Mucosa of descending colon (tissue), 3 donors: ENCODE results near the gene CRYGB. TPM values are rescaled to one million over a fixed set of nuclear protein-coding genes. Genes with fewer than 3 reads are reported as not detected.
A peak's percentile ranks its signal among the peaks of the same experiment; 100 is the strongest.

ENCODE experiments used
- ATAC-seq: fragments of 200-7000 bp; cut with Tn5 transposase; one replicate; pipeline ENCODE4 v1.9.1; 2020; ENCODE audit warnings: mild to moderate bottlenecking, moderate library complexity
- DNase-seq, 3 donors: peaks; one replicate each; pipeline ENCODE4 v3.0.0-alpha.2; 2020
- H3K36me3 ChIP-seq: fragments of 200-600 bp; one replicate; pipeline ENCODE4 v1.8.0; 2021; ENCODE audit warnings: low read depth, mild to moderate bottlenecking
- H3K4me1 ChIP-seq: fragments of 200-600 bp; one replicate; pipeline ENCODE4 v1.8.0; 2021; ENCODE audit warnings: low read depth, mild to moderate bottlenecking
- H3K4me3 ChIP-seq: fragments of 200-600 bp; one replicate; pipeline ENCODE4 v1.8.0; 2021; ENCODE audit warnings: mild to moderate bottlenecking
- H3K9me3 ChIP-seq: fragments of 200-600 bp; one replicate; pipeline ENCODE4 v1.8.0; 2021; ENCODE audit warnings: mild to moderate bottlenecking
- CTCF ChIP-seq: fragments of 200-600 bp; IDR thresholded peaks from one replicate; pipeline ENCODE4 v1.8.0; 2022; ENCODE audit warnings: antibody characterized with exemption, mild to moderate bottlenecking
- intact Hi-C, 2 donors: fragments of 100-400 bp; cut with DNase I in 1 of 2; cut with micrococcal nuclease in 1 of 2; formaldehyde crosslinking; loops; one replicate each; pipeline versions ENCODE4 v1.11.0 to v1.11.1; 2022; cut with DNase I, micrococcal nuclease
- total RNA-seq, 3 donors: library from RNA; stranded (reverse); fragmentation: NEBNext Ultra II Directional in 2 of 3; extraction: Animal tissue kit (Norgen Biotek cat#: 25700) in 2 of 3; gene quantifications; one replicate each; pipeline versions ENCODE4 v1.2.1 to v1.2.4, GENCODE V29; 2021 to 2023
- donor health status: DM: no; HTN: no; CAD: no; lungs with moderate emphysema.
- donor health status: DM: no; HTN: no; CAD: no.
- donor health status: DM: no; HTN: yes; CAD: no.

The CRYGB gene
- total RNA-seq, 3 donors from 2014 or later: not detected

GRCh38 chr2:208134928-208135586 is 10.9 kb downstream of the CRYGB start:
- DNase-seq (no peak), ATAC-seq (no peak)
- no peaks in the 10 kb centered on the region for H3K36me3 ChIP-seq
- no peaks in the 10 kb centered on the region for H3K9me3 ChIP-seq
- no peak for TF ChIP-seq CTCF
- H3K4me1 ChIP-seq: peaks cover 7% of the 10 kb centered on the region
- no peak overlapping the region for H3K4me3 ChIP-seq
- intact Hi-C loops: no loop called here

GRCh38 chr2:208130712-208131110 is 15.2 kb downstream of the CRYGB start:
- ATAC-seq: no peak
- intact Hi-C loops: no loop called here
- H3K4me1 ChIP-seq: peaks cover 12% of the 10 kb centered on the region
- no peak for TF ChIP-seq CTCF
- H3K36me3 ChIP-seq: no peaks in the 10 kb centered on the region
- no peak for DNase-seq
- no peak overlapping the region for H3K4me3 ChIP-seq
- H3K9me3 ChIP-seq: no peaks in the 10 kb centered on the region

- peak in 2 of 3 donors; percentile 43 to 58 for DNase-seq
- no peaks in the 10 kb centered on the region for H3K36me3 ChIP-seq
- H3K4me1 ChIP-seq: peaks cover 12% of the 10 kb centered on the region
- ATAC-seq: peak; percentile 96
- no peak within 1 kb of the TSS for H3K4me3 ChIP-seq
- no peak for TF ChIP-seq CTCF
- intact Hi-C loops: no loop called here
- no peaks in the 10 kb centered on the region for H3K9me3 ChIP-seq
These were observed 15.9 kb downstream of the CRYGB start, which contains the start of gene CRYGC for GRCh38 chr2:208129744-208130711. Gene CRYGC (minus strand): TSS chr2:208129828. CDS start chr2:208129792, 36 bp downstream.

- Histone ChIP-seq H3K9me3 (no peaks in the 10 kb centered on the region), H3K4me1 (peaks cover 12% of the 10 kb centered on the region), H3K4me3 (no peak overlapping the region), H3K36me3 (no peaks in the 10 kb centered on the region)
- no peak for DNase-seq
- ATAC-seq: no peak
- TF ChIP-seq CTCF: no peak
- intact Hi-C loops: no loop called here
These were observed 17.8 kb downstream of the CRYGB start for GRCh38 chr2:208128136-208128535.

- no peak for TF ChIP-seq CTCF
- no peak for DNase-seq
- intact Hi-C loops: no loop called here
- no peaks in the 10 kb centered on the region for H3K36me3 ChIP-seq
- no peaks in the 10 kb centered on the region for H3K9me3 ChIP-seq
- ATAC-seq: no peak
- H3K4me1 ChIP-seq: peaks cover 12% of the 10 kb centered on the region
- no peak overlapping the region for H3K4me3 ChIP-seq
These were observed 18.9 kb downstream of the CRYGB start for GRCh38 chr2:208127090-208127489.
